ENCODE results near the gene USE1.

DNA sequence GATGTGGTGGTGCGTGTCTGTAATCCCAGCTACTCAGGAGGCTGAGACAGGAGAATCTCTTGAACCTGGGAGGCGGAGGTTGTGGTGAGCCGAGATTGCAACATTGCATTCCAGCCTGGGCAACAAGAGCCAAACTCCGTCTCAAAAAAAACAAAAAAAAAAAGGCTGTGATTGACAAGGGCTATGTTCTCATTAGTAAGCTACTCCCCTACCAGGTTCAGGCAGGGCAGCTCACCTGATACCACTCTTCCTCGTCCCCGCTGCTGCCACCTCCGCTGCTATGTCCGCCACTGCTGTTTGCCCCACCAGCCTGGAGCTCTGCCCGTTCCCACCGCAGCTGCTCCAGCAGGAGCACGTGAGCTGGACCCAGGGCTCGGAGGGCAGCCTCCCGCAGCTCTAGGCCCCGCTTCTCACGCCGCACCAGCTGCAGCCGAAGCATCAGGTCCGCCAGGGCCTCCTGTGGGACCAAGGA is 40.0 kb downstream of the USE1 start:
- TF ChIP-seq POLR2AphosphoS5 (IDR thresholded peaks at IDR 0.05; ENCODE audit: low read depth, low read length): no peak
- no peak for TF ChIP-seq TAF1 (IDR thresholded peaks at IDR 0.05; ENCODE audit: borderline replicate concordance, low read depth, low read length)

All from GM12892 (cell line).